BLaER1 treated with 17β-estradiol and CSF1 and Interleukin-3, amounts not matched to agents 10 nM and 100 nM (cell line): Measurements from ENCODE around the gene ZNF157.

ENCODE experiments used
- H3K27ac ChIP-seq, 11 experiments: shearing (Covaris generic); formaldehyde crosslinking; 2 replicates each; pipeline ENCODE4 v1.8.1; 2022
- H3K27me3 ChIP-seq, 11 experiments: shearing (Covaris generic); formaldehyde crosslinking; 2 replicates each; pipeline ENCODE4 v1.8.1; 2022
- H3K36me3 ChIP-seq, 11 experiments: shearing (Covaris generic); formaldehyde crosslinking; 2 replicates each; pipeline ENCODE4 v1.8.1; 2022
- H3K4me1 ChIP-seq, 10 experiments: shearing (Covaris generic); formaldehyde crosslinking; 2 replicates each; pipeline ENCODE4 v1.8.1; 2022
- H3K4me2 ChIP-seq, 11 experiments: shearing (Covaris generic); formaldehyde crosslinking; 2 replicates each; pipeline ENCODE4 v1.8.1; 2022
- H3K4me3 ChIP-seq, 10 experiments: shearing (Covaris generic); formaldehyde crosslinking; 2 replicates each; pipeline ENCODE4 v1.8.1; 2022
- H3K9ac ChIP-seq, 11 experiments: shearing (Covaris generic); formaldehyde crosslinking; 2 replicates each; pipeline ENCODE4 v1.8.1; 2022
- H3K9me3 ChIP-seq, 11 experiments: shearing (Covaris generic); formaldehyde crosslinking; replicated peaks in 1 of 11; 2 replicates each; pipeline ENCODE4 v1.8.1; 2022
- H4K20me1 ChIP-seq, 11 experiments: shearing (Covaris generic); formaldehyde crosslinking; 2 replicates each; pipeline ENCODE4 v1.8.1; 2022
- Cebpa-rat ChIP-seq, 11 experiments: shearing (Covaris generic); IDR thresholded peaks; 2 replicates each; pipeline ENCODE4 v1.8.1; 2022

The ZNF157 gene

GRCh38 chrX:47456080-47456479 lies 85.7 kb downstream of the ZNF157 start:
- Histone ChIP-seq H3K9ac (no peak overlapping the region), H3K4me3 (no peak overlapping the region), H3K9me3 (peaks cover 42 to 80% (median 51%) of the 10 kb centered on the region in 11 experiments), H3K4me2 (no peak overlapping the region), H3K4me1 (no peaks in the 10 kb centered on the region), H3K27me3 (peaks cover 10 to 74% (median 60%) of the 10 kb centered on the region in 11 experiments), H3K27ac (no peak overlapping the region), H3K36me3 (peaks cover 39 to 75% (median 50%) of the 10 kb centered on the region in 11 experiments), H4K20me1 (no peaks in the 10 kb centered on the region)
- no peak for TF ChIP-seq Cebpa-rat (IDR thresholded peaks at IDR 0.05)

- no peak overlapping the region for H3K4me2 ChIP-seq
- peaks cover 31 to 69% (median 42%) of the 10 kb centered on the region in 11 experiments for H3K36me3 ChIP-seq
- no peak for TF ChIP-seq Cebpa-rat (IDR thresholded peaks at IDR 0.05)
- H3K4me3 ChIP-seq = no peak overlapping the region
- no peak overlapping the region for H3K27ac ChIP-seq
- no peak overlapping the region for H3K9ac ChIP-seq
- peaks cover 34 to 80% (median 51%) of the 10 kb centered on the region in 11 experiments for H3K9me3 ChIP-seq
- H3K4me1 ChIP-seq = no peaks in the 10 kb centered on the region
- H3K27me3 ChIP-seq = peaks cover 10 to 82% (median 70%) of the 10 kb centered on the region in 11 experiments
- H4K20me1 ChIP-seq = no peaks in the 10 kb centered on the region
Measured at GRCh38 chrX:47458528-47458927, 88.2 kb downstream of the ZNF157 start.

- no peaks in the 10 kb centered on the region for H3K4me1 ChIP-seq
- no peak overlapping the region for H3K9ac ChIP-seq
- H3K4me3 ChIP-seq = no peak overlapping the region
- H3K36me3 ChIP-seq = peaks cover 25 to 61% (median 42%) of the 10 kb centered on the region in 11 experiments
- peaks cover 28 to 94% (median 83%) of the 10 kb centered on the region in 11 experiments for H3K27me3 ChIP-seq
- peaks cover 32 to 85% (median 58%) of the 10 kb centered on the region in 11 experiments for H3K9me3 ChIP-seq
- H3K4me2 ChIP-seq = no peak overlapping the region
- H4K20me1 ChIP-seq = no peaks in the 10 kb centered on the region
- TF ChIP-seq Cebpa-rat (IDR thresholded peaks at IDR 0.05) = no peak
- no peak overlapping the region for H3K27ac ChIP-seq
Measured at GRCh38 chrX:47460561-47460960, 90.2 kb downstream of the ZNF157 start.
